ENCODE results near the gene CELA3B.

DNA sequence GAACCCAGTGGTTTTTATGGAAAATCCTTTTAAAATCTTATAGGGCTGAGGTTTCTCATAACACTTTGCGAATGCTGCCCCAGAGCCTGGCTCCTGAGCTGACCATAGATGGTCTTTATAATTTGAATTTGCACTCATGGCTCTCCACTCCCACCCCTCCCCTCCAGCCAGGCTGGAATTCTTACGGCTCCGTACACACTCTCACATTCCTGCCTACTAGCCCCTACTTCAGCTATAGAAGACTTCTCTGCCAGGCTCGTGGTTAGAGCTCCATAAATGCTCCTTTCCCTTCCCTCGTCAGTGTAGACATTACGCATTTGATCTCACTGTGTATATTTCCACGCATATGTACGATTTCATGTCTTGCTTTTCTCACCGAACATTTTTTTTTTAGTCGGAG lies 34.4 kb upstream of the CELA3B start:
- TF ChIP-seq CTCF (conservative IDR thresholded peaks at IDR 0.05; ENCODE audit: low read depth, low read length) = no peak
- no peak for TF ChIP-seq EZH2 (IDR thresholded peaks at IDR 0.05; ENCODE audit: borderline replicate concordance, low read depth, low read length, poor library complexity, severe bottlenecking)

All from A673 (cell line).